WTC11 (cell line): ENCODE data around the gene LARGE1.

Source experiments
- CREB1 ChIP-seq: sonication (generic); formaldehyde crosslinking; IDR thresholded peaks from 2 replicates; pipeline ENCODE4 v1.8.0; 2023; ENCODE audit warnings: mild to moderate bottlenecking, missing genetic modification reagents
- CREM ChIP-seq: sonication (generic); formaldehyde crosslinking; IDR thresholded peaks from 2 replicates; pipeline ENCODE4 v1.8.1; 2022; ENCODE audit warnings: mild to moderate bottlenecking, missing genetic modification reagents, moderate library complexity
- CTCF ChIP-seq: fragments of 200-600 bp; IDR thresholded peaks from 2 replicates; pipeline ENCODE4 v1.8.0; 2022; ENCODE audit warnings: antibody characterized with exemption
- TP53 ChIP-seq: sonication (generic); formaldehyde crosslinking; IDR thresholded peaks from 2 replicates; pipeline ENCODE4 v1.8.1; 2023; ENCODE audit warnings: mild to moderate bottlenecking, missing genetic modification reagents
- USF2 ChIP-seq: sonication (generic); formaldehyde crosslinking; IDR thresholded peaks from 2 replicates; pipeline ENCODE4 v1.8.1; 2023; ENCODE audit warnings: mild to moderate bottlenecking, missing genetic modification reagents, moderate library complexity

GRCh38 chr22:33443683-33444082 lies 476.6 kb downstream of the LARGE1 start:
- TF ChIP-seq CREM (CRISPR knock-in tag): no peak
- no peak for TF ChIP-seq TP53 (CRISPR knock-in tag)
- TF ChIP-seq CTCF: no peak
- no peak for TF ChIP-seq USF2
- TF ChIP-seq CREB1 (CRISPR knock-in tag): no peak
